ENCODE results near the gene BOC. TPM values are rescaled to one million over a fixed set of nuclear protein-coding genes. Genes with fewer than 3 reads are reported as not detected.

Gene BOC
- total RNA-seq, 1 experiment from 2014 or later: 0.07 TPM

- BruUV-seq (replicated peaks): no TSS peak
- no peak for DNase-seq
- CTCF ChIA-PET: no interaction called here
- Mint-ChIP-seq H3K4me3 (ENCODE audit: low read depth, unreplicated experiment) (no peak overlapping the region), H3K27me3 (ENCODE audit: unreplicated experiment) (peaks cover 10% of the 10 kb centered on the region), H3K9me3 (ENCODE audit: low read depth, unreplicated experiment) (no peaks in the 10 kb centered on the region), H3K36me3 (ENCODE audit: insufficient read depth, unreplicated experiment) (no peaks in the 10 kb centered on the region), H3K27ac (ENCODE audit: unreplicated experiment) (no peak overlapping the region), H3K4me1 (ENCODE audit: low read depth, unreplicated experiment) (peaks cover 9% of the 10 kb centered on the region)
- TF ChIP-seq, protein P1, sequence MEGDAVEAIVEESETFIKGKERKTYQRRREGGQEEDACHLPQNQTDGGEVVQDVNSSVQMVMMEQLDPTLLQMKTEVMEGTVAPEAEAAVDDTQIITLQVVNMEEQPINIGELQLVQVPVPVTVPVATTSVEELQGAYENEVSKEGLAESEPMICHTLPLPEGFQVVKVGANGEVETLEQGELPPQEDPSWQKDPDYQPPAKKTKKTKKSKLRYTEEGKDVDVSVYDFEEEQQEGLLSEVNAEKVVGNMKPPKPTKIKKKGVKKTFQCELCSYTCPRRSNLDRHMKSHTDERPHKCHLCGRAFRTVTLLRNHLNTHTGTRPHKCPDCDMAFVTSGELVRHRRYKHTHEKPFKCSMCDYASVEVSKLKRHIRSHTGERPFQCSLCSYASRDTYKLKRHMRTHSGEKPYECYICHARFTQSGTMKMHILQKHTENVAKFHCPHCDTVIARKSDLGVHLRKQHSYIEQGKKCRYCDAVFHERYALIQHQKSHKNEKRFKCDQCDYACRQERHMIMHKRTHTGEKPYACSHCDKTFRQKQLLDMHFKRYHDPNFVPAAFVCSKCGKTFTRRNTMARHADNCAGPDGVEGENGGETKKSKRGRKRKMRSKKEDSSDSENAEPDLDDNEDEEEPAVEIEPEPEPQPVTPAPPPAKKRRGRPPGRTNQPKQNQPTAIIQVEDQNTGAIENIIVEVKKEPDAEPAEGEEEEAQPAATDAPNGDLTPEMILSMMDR (IDR thresholded peaks at IDR 0.05; ENCODE audit: unreplicated experiment): no peak
- intact Hi-C loops (cut with micrococcal nuclease; ENCODE audit: unreplicated experiment): no loop called here
Measured at GRCh38 chr3:113273011-113273410, 61.7 kb downstream of the BOC start.

DNA sequence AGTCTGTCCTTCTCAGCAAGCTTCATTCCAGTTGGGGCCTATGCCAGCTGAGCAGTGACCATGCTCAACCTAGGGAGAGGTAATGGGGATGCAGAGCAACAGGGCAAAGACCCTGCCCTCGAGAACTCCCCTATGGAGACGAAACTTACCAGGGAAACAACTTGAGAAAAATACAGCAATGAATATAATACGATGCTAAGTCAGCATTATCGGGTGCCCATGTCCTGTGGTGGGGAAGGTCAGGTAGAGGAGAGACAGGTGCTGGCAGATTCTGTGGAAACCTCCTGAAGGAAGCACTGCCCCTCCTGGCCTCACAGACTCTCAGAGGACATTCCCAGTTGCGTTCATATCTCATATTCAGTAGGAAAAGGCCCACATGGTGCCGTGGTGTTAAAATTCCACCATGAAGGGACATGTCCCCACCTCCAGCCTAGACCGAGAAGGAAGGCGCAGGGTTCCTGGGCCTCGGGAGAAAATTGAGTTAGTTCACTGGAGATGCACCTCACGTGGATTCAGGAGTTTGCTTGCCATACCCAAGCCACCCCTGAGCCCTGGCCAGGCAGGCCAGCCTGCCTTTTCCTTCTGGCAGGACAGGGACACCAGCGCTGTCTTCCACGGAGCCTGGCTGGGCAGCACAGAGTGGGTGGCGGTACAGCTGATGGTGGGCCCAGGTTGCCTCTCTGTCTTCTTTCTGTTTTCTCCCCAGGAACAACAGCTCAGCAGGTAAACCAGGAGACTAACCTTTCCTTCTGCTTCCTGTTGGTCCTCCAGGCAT is 62.4 kb downstream of the BOC start:
- Mint-ChIP-seq H3K4me1 (ENCODE audit: low read depth, unreplicated experiment) (peaks cover 9% of the 10 kb centered on the region), H3K9me3 (ENCODE audit: low read depth, unreplicated experiment) (no peaks in the 10 kb centered on the region), H3K4me3 (ENCODE audit: low read depth, unreplicated experiment) (no peak overlapping the region), H3K27me3 (ENCODE audit: unreplicated experiment) (peaks cover 2% of the 10 kb centered on the region), H3K36me3 (ENCODE audit: insufficient read depth, unreplicated experiment) (no peaks in the 10 kb centered on the region), H3K27ac (ENCODE audit: unreplicated experiment) (no peak overlapping the region)
- TF ChIP-seq, protein P1 (IDR thresholded peaks at IDR 0.05; ENCODE audit: unreplicated experiment): no peak
- DNase-seq: no peak
- CTCF ChIA-PET: interaction anchor here (0.6 kb wide), 1 partner anchor 46 kb away, joined by 3 read pairs; no protein-coding TSS in a partner anchor
- intact Hi-C loops (cut with micrococcal nuclease; ENCODE audit: unreplicated experiment): no loop called here
- no TSS peak for BruUV-seq (replicated peaks)

- Mint-ChIP-seq H3K27ac (ENCODE audit: unreplicated experiment) (no peak overlapping the region), H3K9me3 (ENCODE audit: low read depth, unreplicated experiment) (no peaks in the 10 kb centered on the region), H3K4me1 (ENCODE audit: low read depth, unreplicated experiment) (peaks cover 9% of the 10 kb centered on the region), H3K36me3 (ENCODE audit: insufficient read depth, unreplicated experiment) (no peaks in the 10 kb centered on the region), H3K4me3 (ENCODE audit: low read depth, unreplicated experiment) (no peak overlapping the region), H3K27me3 (ENCODE audit: unreplicated experiment) (no peaks in the 10 kb centered on the region)
- no TSS peak for BruUV-seq (replicated peaks)
- no peak for DNase-seq
- TF ChIP-seq, protein P1 (IDR thresholded peaks at IDR 0.05; ENCODE audit: unreplicated experiment): no peak
- intact Hi-C loops (cut with micrococcal nuclease; ENCODE audit: unreplicated experiment): no loop called here
- CTCF ChIA-PET: interaction anchor here (0.6 to 1.7 kb wide), 4 partner anchors 9 to 279 kb away, joined by 3 to 4 read pairs (median 4); no protein-coding TSS in a partner anchor
Measured at GRCh38 chr3:113274425-113275257, 63.3 kb downstream of the BOC start.

GRCh38 chr3:113275258-113275556 is 63.9 kb downstream of the BOC start:
- DNase-seq: no peak
- H3K27me3 Mint-ChIP-seq (ENCODE audit: unreplicated experiment): no peaks in the 10 kb centered on the region
- no peak overlapping the region for H3K4me3 Mint-ChIP-seq (ENCODE audit: low read depth, unreplicated experiment)
- H3K9me3 Mint-ChIP-seq (ENCODE audit: low read depth, unreplicated experiment): no peaks in the 10 kb centered on the region
- H3K4me1 Mint-ChIP-seq (ENCODE audit: low read depth, unreplicated experiment): peaks cover 9% of the 10 kb centered on the region
- no TSS peak for BruUV-seq (replicated peaks)
- no peaks in the 10 kb centered on the region for H3K36me3 Mint-ChIP-seq (ENCODE audit: insufficient read depth, unreplicated experiment)
- CTCF ChIA-PET: interaction anchor here (0.6 to 1.7 kb wide), 3 partner anchors 10 to 279 kb away, joined by 4 read pairs; no protein-coding TSS in a partner anchor
- no peak overlapping the region for H3K27ac Mint-ChIP-seq (ENCODE audit: unreplicated experiment)
- TF ChIP-seq, protein P1 (IDR thresholded peaks at IDR 0.05; ENCODE audit: unreplicated experiment): no peak
- intact Hi-C loops (cut with micrococcal nuclease; ENCODE audit: unreplicated experiment): no loop called here

All from Calu3 (cell line).